IMR-90 (cell line): Measurements from ENCODE around the gene SPECC1L. TPM values are rescaled to one million over a fixed set of nuclear protein-coding genes. Genes with fewer than 3 reads are reported as not detected.

ENCODE experiments used
- ATAC-seq: fragments of 200-7000 bp; cut with Tn5 transposase; 2 replicates; pipeline ENCODE4 v1.9.1; 2020; ENCODE audit warnings: low read depth, mild to moderate bottlenecking, moderate library complexity
- BruUV-seq: library from RNA; stranded (reverse); fragments of 400-500 nt; replicated peaks from 2 replicates; lab custom pipeline; 2021; lab: Mats Ljungman, UMichigan
- CTCF ChIA-PET: fragments of 300-600 bp; formaldehyde crosslinking; extraction: SDS; loops from one replicate; lab custom pipeline; 2021; ENCODE audit warnings: antibody characterized with exemption; lab: Yijun Ruan, JAX
- POLR2A ChIA-PET: fragments of 300-600 bp; sonication (Branson Sonifier 250); formaldehyde crosslinking; loops from one replicate; lab custom pipeline; 2022; ENCODE audit warnings: antibody characterized with exemption; ENCODE audit not compliant: unreplicated experiment; lab: Charles Lee
- DNase-seq: peaks from one replicate; pipeline ENCODE4 v3.0.0; 2013
- H2AFZ ChIP-seq: replicated peaks from 2 replicates; pipeline ENCODE3; 2013; ENCODE audit warnings: low read length, mild to moderate bottlenecking; ENCODE audit not compliant: poor library complexity
- H2AK5ac ChIP-seq: 2 replicates; pipeline ENCODE4 v1.6.1; 2013; ENCODE audit warnings: low read depth, low read length, inconsistent platforms
- H2AK9ac ChIP-seq: replicated peaks from 2 replicates; pipeline ENCODE3; 2013; ENCODE audit warnings: mild to moderate bottlenecking, low read depth, low read length, moderate library complexity; ENCODE audit not compliant: poor library complexity
- H2BK120ac ChIP-seq: 2 replicates; pipeline ENCODE4 v1.6.1; 2013; ENCODE audit warnings: low read depth, low read length, inconsistent platforms
- H2BK15ac ChIP-seq: 3 replicates; pipeline ENCODE4 v1.6.1; 2013; ENCODE audit warnings: low read depth, low read length, inconsistent platforms
- H2BK20ac ChIP-seq: 2 replicates; pipeline ENCODE4 v1.6.1; 2013; ENCODE audit warnings: low read depth, mild to moderate bottlenecking, inconsistent platforms, low read length, moderate library complexity
- H2BK5ac ChIP-seq: 2 replicates; pipeline ENCODE4 v1.6.1; 2013; ENCODE audit warnings: mild to moderate bottlenecking, low read depth, low read length, inconsistent platforms; ENCODE audit not compliant: poor library complexity, severe bottlenecking
- H3K14ac ChIP-seq: replicated peaks from 2 replicates; pipeline ENCODE4 v1.6.1; 2013; ENCODE audit warnings: low read depth, low read length, inconsistent platforms
- H3K18ac ChIP-seq: 2 replicates; pipeline ENCODE4 v1.6.1; 2013; ENCODE audit warnings: low read depth, low read length, control low read depth
- H3K23ac ChIP-seq: 2 replicates; pipeline ENCODE4 v1.6.1; 2013; ENCODE audit warnings: low read depth, low read length, inconsistent platforms
- H3K27ac ChIP-seq: 2 replicates; pipeline ENCODE4 v1.5.1; 2013; ENCODE audit warnings: mild to moderate bottlenecking, control low read depth, low read length; ENCODE audit not compliant: insufficient read depth
- H3K27me3 ChIP-seq: 2 replicates; pipeline ENCODE4 v1.6.1; 2013; ENCODE audit warnings: low read length; ENCODE audit not compliant: control insufficient read depth, insufficient read depth
- H3K36me3 ChIP-seq: 2 replicates; pipeline ENCODE4 v1.6.1; 2013; ENCODE audit warnings: low read length, mixed read lengths; ENCODE audit not compliant: control insufficient read depth, insufficient read depth
- H3K4ac ChIP-seq: 2 replicates; pipeline ENCODE4 v1.6.1; 2013; ENCODE audit warnings: low read depth, low read length, inconsistent platforms
- H3K4me1 ChIP-seq: 2 replicates; pipeline ENCODE4 v1.6.1; 2013; ENCODE audit warnings: low read length, mixed read lengths; ENCODE audit not compliant: control insufficient read depth, insufficient read depth
- H3K4me2 ChIP-seq: 2 replicates; pipeline ENCODE4 v1.6.1; 2013; ENCODE audit warnings: low read depth, mild to moderate bottlenecking, control low read depth, low read length, moderate library complexity
- H3K4me3 ChIP-seq: 2 replicates; pipeline ENCODE4 v1.5.1; 2013; ENCODE audit warnings: low read depth, mild to moderate bottlenecking, control low read depth, low read length, moderate library complexity; ENCODE audit not compliant: insufficient read depth
- H3K56ac ChIP-seq: 2 replicates; pipeline ENCODE4 v1.6.1; 2013; ENCODE audit warnings: low read length, inconsistent platforms; ENCODE audit not compliant: insufficient read depth; ENCODE audit errors: extremely low read depth
- H3K79me1 ChIP-seq, 2 experiments: 2 replicates each; pipeline ENCODE4 v1.6.1; 2013; ENCODE audit warnings: low read length in 2 of 2, inconsistent platforms in 1 of 2, low read depth in 1 of 2
- H3K9ac ChIP-seq: 2 replicates; pipeline ENCODE4 v1.6.1; 2013; ENCODE audit warnings: low read depth, low read length, control low read depth
- H3K9me1 ChIP-seq: 2 replicates; pipeline ENCODE4 v1.6.1; 2013; ENCODE audit warnings: low read length, inconsistent platforms; ENCODE audit not compliant: insufficient read depth
- H3K9me3 ChIP-seq: 2 replicates; pipeline ENCODE4 v1.6.1; 2013; ENCODE audit warnings: low read length; ENCODE audit not compliant: control insufficient read depth, insufficient read depth
- H4K20me1 ChIP-seq: 2 replicates; pipeline ENCODE4 v1.6.1; 2013; ENCODE audit warnings: low read length, inconsistent platforms; ENCODE audit not compliant: insufficient read depth
- H4K5ac ChIP-seq: 2 replicates; pipeline ENCODE4 v1.6.1; 2013; ENCODE audit warnings: mild to moderate bottlenecking, low read depth, low read length, control low read depth
- H4K8ac ChIP-seq, 2 experiments: 2 replicates each; pipeline ENCODE4 v1.6.1; 2013; ENCODE audit warnings: low read depth in 2 of 2, low read length in 2 of 2, control low read depth in 1 of 2, inconsistent platforms in 1 of 2
- H4K91ac ChIP-seq: 2 replicates; pipeline ENCODE4 v1.6.1; 2013; ENCODE audit warnings: low read depth, low read length, inconsistent platforms; ENCODE audit not compliant: insufficient read depth
- BHLHE40 ChIP-seq: fragments of 150-350 bp; IDR thresholded peaks from 2 replicates; pipeline ENCODE4 v1.6.1; 2016; ENCODE audit warnings: mild to moderate bottlenecking, low read depth, low read length
- CEBPB ChIP-seq: IDR thresholded peaks from 2 replicates; pipeline ENCODE4 v1.6.1; 2012; ENCODE audit warnings: low read depth, low read length, improper control_type of control experiment
- CHD1 ChIP-seq: IDR thresholded peaks from 2 replicates; pipeline ENCODE4 v1.6.1; 2012; ENCODE audit warnings: low read depth, low read length, improper control_type of control experiment
- FOS ChIP-seq: fragments of 150-350 bp; IDR thresholded peaks from 2 replicates; pipeline ENCODE4 v1.6.1; 2016; ENCODE audit warnings: low read depth, low read length
- MAFK ChIP-seq: IDR thresholded peaks from 2 replicates; pipeline ENCODE4 v1.6.1; 2012; ENCODE audit warnings: low read depth, low read length, improper control_type of control experiment
- MAZ ChIP-seq: IDR thresholded peaks from 2 replicates; pipeline ENCODE4 v1.6.1; 2012; ENCODE audit warnings: low read depth, mild to moderate bottlenecking, low read length, improper control_type of control experiment, moderate library complexity, borderline replicate concordance
- MXI1 ChIP-seq: IDR thresholded peaks from 2 replicates; pipeline ENCODE4 v1.6.1; 2012; ENCODE audit warnings: low read depth, mild to moderate bottlenecking, low read length, moderate library complexity, borderline replicate concordance
- NFE2L2 ChIP-seq: fragments of 150-350 bp; IDR thresholded peaks from 2 replicates; pipeline ENCODE4 v1.6.1; 2016; ENCODE audit warnings: low read depth, mild to moderate bottlenecking, low read length
- POLR2A ChIP-seq: IDR thresholded peaks from 2 replicates; pipeline ENCODE4 v1.6.1; 2012; ENCODE audit warnings: mild to moderate bottlenecking, low read depth, low read length
- RAD21 ChIP-seq: IDR thresholded peaks from 2 replicates; pipeline ENCODE4 v1.6.1; 2012; ENCODE audit warnings: low read length, improper control_type of control experiment
- RCOR1 ChIP-seq: IDR thresholded peaks from 2 replicates; pipeline ENCODE4 v1.6.1; 2012; ENCODE audit warnings: mild to moderate bottlenecking, low read length, improper control_type of control experiment; ENCODE audit not compliant: insufficient replicate concordance
- RFX5 ChIP-seq: IDR thresholded peaks from 2 replicates; pipeline ENCODE4 v1.8.0; 2012; ENCODE audit warnings: low read depth, mild to moderate bottlenecking, low read length, moderate library complexity
- SMC3 ChIP-seq: fragments of 150-350 bp; IDR thresholded peaks from 2 replicates; pipeline ENCODE4 v1.6.1; 2016; ENCODE audit warnings: low read depth, mild to moderate bottlenecking, antibody characterized with exemption, low read length, moderate library complexity
- WGBS, 2 experiments: methylation state at CpG; one replicate each; pipeline versions ENCODE4 v1.1.5 to v1.1.7; 2013; ENCODE audit warnings: missing lambda C conversion rate in 2 of 2; ENCODE audit not compliant: insufficient read length in 1 of 2; ENCODE audit errors: extremely low coverage in 2 of 2; 5-methylcytosine and 5-hydroxymethylcytosine counted together
- dilution Hi-C: fragments of 300-500 bp; cut with HindIII; formaldehyde crosslinking; loops from one replicate; pipeline ENCODE4 v1.14.3; 2018; ENCODE audit warnings: low sequenced_read_pairs; ENCODE audit not compliant: unreplicated experiment
- in situ Hi-C: fragments of 300-500 bp; cut with MboI; formaldehyde crosslinking; loops from 3 replicates; pipeline ENCODE4 v1.14.3; 2019; ENCODE audit warnings: low sequenced_read_pairs, inconsistent platforms, mixed read lengths
- intact Hi-C: fragments of 100-400 bp; cut with micrococcal nuclease; formaldehyde crosslinking; loops from 2 replicates; pipeline ENCODE4 v1.10.0; 2022
- polyA plus RNA-seq, 3 experiments: library from polyadenylated mRNA; depleted of rRNA; stranded (reverse); fragments of >200 nt; gene quantifications; 2 replicates each; pipeline ENCODE4 v1.2.3, GENCODE V29; 2012; ENCODE audit warnings: low replicate concordance in 1 of 3
- total RNA-seq: library from RNA; depleted of rRNA; stranded (reverse); fragments of >200 nt; gene quantifications from 2 replicates; pipeline ENCODE4 v1.2.3, GENCODE V29; 2012
- TF ChIP-seq, protein P1 (sequence below): conservative IDR thresholded peaks from 2 replicates; pipeline ENCODE4 v1.5.1; 2012; ENCODE audit warnings: mild to moderate bottlenecking, low read depth, low read length, improper control_type of control experiment
- TF ChIP-seq, protein P2 (sequence below): fragments of 150-350 bp; IDR thresholded peaks from 2 replicates; pipeline ENCODE4 v1.6.1; 2016; ENCODE audit warnings: low read depth, mild to moderate bottlenecking, low read length, moderate library complexity, borderline replicate concordance
- TF ChIP-seq, protein P3 (sequence below): fragments of 150-350 bp; IDR thresholded peaks from 2 replicates; pipeline ENCODE4 v1.6.1; 2017; ENCODE audit warnings: mild to moderate bottlenecking, antibody characterized with exemption, low read length, low read depth

Gene SPECC1L
- total and polyA plus RNA-seq, 2 of the 4 experiments (the other 2 are of a cell fraction) = 18.7 to 44.1 TPM

DNA sequence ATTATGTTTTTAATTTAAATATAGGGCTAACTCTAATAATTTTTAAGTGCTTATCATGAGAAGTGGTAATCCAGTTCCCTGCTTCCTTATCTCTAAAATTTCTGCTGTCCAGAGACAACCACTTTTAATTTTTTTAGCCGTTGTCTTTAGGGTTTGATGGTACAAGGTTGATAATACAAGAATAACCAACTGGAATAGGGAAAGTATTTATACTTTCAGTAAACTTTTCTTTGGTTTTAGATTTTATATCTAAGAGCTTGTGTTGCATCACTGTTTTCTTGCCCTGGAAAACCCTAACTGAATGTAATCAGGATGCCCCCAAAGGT is 110.2 kb downstream of the SPECC1L start:
- no peak overlapping the region for H2BK120ac ChIP-seq
- no peak overlapping the region for H3K4me3 ChIP-seq
- no peak for ATAC-seq
- H4K20me1 ChIP-seq = no peaks in the 10 kb centered on the region
- no peak overlapping the region for H3K18ac ChIP-seq
- DNase-seq = no peak
- no peak overlapping the region for H4K5ac ChIP-seq
- H3K56ac ChIP-seq = no peak overlapping the region
- no peak overlapping the region for H4K91ac ChIP-seq
- no TSS peak for BruUV-seq
- H3K9me3 ChIP-seq = no peaks in the 10 kb centered on the region
- no peak overlapping the region for H2BK20ac ChIP-seq
- no peak overlapping the region for H3K4ac ChIP-seq
- H3K27me3 ChIP-seq = no peaks in the 10 kb centered on the region
- 0 out of 2 replicates have a peak, but pooled peaks cover 2% of the 10 kb centered on the region for H3K9me1 ChIP-seq
- dilution Hi-C loops (no loop called here), in situ Hi-C loops (no loop called here), intact Hi-C loops (no loop called here)
- no peak overlapping the region for H2AK5ac ChIP-seq
- no peak overlapping the region for H2AFZ ChIP-seq
- TF ChIP-seq NFE2L2 (no peak), MAFK (no peak), MXI1 (no peak), RFX5 (no peak), SMC3 (no peak), CHD1 (no peak), FOS (no peak), RCOR1 (no peak), POLR2A (no peak), MAZ (no peak), CEBPB (no peak), RAD21 (no peak), BHLHE40 (no peak)
- TF ChIP-seq, protein P1, sequence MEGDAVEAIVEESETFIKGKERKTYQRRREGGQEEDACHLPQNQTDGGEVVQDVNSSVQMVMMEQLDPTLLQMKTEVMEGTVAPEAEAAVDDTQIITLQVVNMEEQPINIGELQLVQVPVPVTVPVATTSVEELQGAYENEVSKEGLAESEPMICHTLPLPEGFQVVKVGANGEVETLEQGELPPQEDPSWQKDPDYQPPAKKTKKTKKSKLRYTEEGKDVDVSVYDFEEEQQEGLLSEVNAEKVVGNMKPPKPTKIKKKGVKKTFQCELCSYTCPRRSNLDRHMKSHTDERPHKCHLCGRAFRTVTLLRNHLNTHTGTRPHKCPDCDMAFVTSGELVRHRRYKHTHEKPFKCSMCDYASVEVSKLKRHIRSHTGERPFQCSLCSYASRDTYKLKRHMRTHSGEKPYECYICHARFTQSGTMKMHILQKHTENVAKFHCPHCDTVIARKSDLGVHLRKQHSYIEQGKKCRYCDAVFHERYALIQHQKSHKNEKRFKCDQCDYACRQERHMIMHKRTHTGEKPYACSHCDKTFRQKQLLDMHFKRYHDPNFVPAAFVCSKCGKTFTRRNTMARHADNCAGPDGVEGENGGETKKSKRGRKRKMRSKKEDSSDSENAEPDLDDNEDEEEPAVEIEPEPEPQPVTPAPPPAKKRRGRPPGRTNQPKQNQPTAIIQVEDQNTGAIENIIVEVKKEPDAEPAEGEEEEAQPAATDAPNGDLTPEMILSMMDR = no peak
- TF ChIP-seq, protein P2, sequence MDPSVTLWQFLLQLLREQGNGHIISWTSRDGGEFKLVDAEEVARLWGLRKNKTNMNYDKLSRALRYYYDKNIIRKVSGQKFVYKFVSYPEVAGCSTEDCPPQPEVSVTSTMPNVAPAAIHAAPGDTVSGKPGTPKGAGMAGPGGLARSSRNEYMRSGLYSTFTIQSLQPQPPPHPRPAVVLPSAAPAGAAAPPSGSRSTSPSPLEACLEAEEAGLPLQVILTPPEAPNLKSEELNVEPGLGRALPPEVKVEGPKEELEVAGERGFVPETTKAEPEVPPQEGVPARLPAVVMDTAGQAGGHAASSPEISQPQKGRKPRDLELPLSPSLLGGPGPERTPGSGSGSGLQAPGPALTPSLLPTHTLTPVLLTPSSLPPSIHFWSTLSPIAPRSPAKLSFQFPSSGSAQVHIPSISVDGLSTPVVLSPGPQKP = no peak
- TF ChIP-seq, protein P3, sequence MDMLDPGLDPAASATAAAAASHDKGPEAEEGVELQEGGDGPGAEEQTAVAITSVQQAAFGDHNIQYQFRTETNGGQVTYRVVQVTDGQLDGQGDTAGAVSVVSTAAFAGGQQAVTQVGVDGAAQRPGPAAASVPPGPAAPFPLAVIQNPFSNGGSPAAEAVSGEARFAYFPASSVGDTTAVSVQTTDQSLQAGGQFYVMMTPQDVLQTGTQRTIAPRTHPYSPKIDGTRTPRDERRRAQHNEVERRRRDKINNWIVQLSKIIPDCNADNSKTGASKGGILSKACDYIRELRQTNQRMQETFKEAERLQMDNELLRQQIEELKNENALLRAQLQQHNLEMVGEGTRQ = no peak
- H3K36me3 ChIP-seq = peaks cover 13% of the 10 kb centered on the region; the same call in 1 of the 2 replicates
- no peak overlapping the region for H3K14ac ChIP-seq
- CTCF ChIA-PET = no interaction called here
- POLR2A ChIA-PET = no interaction called here
- WGBS, 2 experiments = no CpG with 5 or more reads among the region's 1 CpG
- H3K4me1 ChIP-seq = no peaks in the 10 kb centered on the region
- H3K79me1 ChIP-seq = peaks cover 2 to 20% of the 10 kb centered on the region in 2 experiments; a peak in 3 of 4 replicates
- no peak overlapping the region for H4K8ac ChIP-seq
- no peak overlapping the region for H3K4me2 ChIP-seq
- no peak overlapping the region for H2AK9ac ChIP-seq
- H3K27ac ChIP-seq = no peak overlapping the region
- no peak overlapping the region for H2BK15ac ChIP-seq
- no peak overlapping the region for H2BK5ac ChIP-seq
- H3K23ac ChIP-seq = no peak overlapping the region
- no peak overlapping the region for H3K9ac ChIP-seq
